ENCODE measurements around the gene CADM1. TPM values are rescaled to one million over a fixed set of nuclear protein-coding genes. Genes with fewer than 3 reads are reported as not detected.

The CADM1 gene
- total RNA-seq, 2 donors from 2014 or later, result 0.61 to 1.3 TPM

DNA sequence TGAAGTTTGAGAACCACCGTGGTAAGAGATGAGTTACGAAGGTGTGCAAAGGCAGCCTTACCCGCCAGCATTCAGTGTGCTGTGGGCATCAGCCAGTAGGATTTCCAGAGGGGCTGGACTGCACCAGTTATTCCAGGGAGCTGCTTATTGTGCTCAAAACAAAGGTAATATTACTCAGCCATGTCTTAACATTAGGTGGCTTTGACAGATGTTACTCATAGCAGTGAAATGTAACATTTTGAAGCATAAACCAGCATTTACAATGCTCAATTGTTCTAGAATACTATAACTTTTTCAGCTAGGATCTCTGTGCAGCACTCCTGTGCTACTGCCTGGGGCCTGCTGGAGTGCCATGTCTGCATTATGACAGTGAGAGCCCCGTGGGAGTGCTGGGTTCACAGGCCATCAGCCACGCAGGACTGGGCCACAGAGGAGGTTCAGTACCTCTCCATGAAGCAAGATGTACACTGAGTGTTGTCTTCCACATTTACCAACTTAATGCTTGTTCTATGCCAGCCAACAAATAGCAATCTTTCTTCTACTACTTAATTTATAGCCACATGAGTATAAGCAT, 238.1 kb downstream of the CADM1 start:
- H3K36me3 Mint-ChIP-seq (ENCODE audit: low read depth), result no peaks in the 10 kb centered on the region
- ATAC-seq (replicated peaks), result no peak
- no peaks in the 10 kb centered on the region for H3K9me3 Mint-ChIP-seq
- no peak overlapping the region for H3K27ac Mint-ChIP-seq
- no peaks in the 10 kb centered on the region for H3K4me1 Mint-ChIP-seq
- no peak overlapping the region for H3K4me3 Mint-ChIP-seq
- peaks cover 7% of the 10 kb centered on the region for H3K27me3 Mint-ChIP-seq

DNA sequence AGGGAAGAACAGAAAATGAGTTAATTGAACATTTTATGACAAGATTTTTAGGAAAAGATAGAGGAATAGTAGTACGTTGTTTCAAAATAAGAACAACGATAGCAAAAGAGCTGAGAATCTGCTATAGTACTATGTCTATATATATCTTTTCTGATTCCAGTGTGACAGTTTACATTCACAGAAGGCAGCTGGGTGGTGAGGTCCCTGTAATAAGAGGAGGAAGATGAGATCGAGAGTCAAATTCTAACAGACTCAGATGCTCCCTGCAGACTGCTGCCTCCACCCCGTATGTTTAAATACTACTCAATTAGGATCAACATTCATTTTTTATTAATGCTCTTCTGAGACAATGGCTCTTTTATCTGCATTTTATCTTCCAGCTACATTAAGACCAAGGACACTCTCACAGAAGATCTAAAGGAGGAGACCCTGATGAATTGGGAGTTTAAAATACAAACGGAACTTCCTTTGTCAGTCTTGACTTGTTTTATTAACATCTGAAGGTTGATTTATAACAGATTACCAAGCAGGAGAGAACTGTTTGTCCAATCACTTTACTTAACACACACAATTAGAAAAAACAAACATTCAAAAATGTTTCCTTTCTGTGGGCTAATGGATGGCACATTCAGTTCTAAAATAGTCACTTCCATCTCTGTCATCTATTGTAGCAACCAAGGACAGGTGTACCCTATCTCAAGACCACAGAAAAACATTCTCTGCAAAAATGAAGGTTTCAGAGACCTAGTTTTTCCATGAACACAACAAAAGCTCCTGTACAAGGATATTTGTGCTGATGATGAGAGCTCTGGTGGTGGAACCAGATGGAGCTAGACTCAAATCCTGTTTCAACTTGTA, 240.2 kb downstream of the CADM1 start:
- H3K27me3 Mint-ChIP-seq, result peaks cover 4% of the 10 kb centered on the region
- no peaks in the 10 kb centered on the region for H3K4me1 Mint-ChIP-seq
- H3K36me3 Mint-ChIP-seq (ENCODE audit: low read depth), result no peaks in the 10 kb centered on the region
- no peak for ATAC-seq (replicated peaks)
- no peak overlapping the region for H3K27ac Mint-ChIP-seq
- H3K4me3 Mint-ChIP-seq, result no peak overlapping the region
- no peaks in the 10 kb centered on the region for H3K9me3 Mint-ChIP-seq

DNA sequence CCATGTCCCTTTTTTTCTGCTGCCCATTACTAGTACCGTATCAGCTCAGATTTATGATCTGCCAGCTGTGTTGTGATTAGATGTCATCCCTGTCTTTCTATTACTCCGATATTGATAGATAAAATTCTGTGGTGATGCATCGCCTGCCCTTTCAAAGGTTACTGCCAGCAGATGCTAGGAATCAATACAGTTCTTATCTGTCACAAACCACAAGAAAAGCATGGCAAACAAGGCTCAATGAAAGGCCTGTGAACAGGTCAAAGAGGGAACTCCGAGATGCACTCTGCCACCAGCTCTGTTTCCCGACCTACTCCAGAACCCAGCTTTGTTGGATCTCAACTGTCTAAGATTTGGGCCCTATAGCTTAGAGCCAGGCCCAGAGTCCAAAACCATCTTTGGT, 246.0 kb downstream of the CADM1 start:
- Mint-ChIP-seq H3K36me3 (ENCODE audit: low read depth) (no peaks in the 10 kb centered on the region), H3K27me3 (peaks cover 3% of the 10 kb centered on the region), H3K27ac (no peak overlapping the region), H3K4me1 (no peaks in the 10 kb centered on the region), H3K4me3 (no peak overlapping the region), H3K9me3 (no peaks in the 10 kb centered on the region)
- no peak for ATAC-seq (replicated peaks)

DNA sequence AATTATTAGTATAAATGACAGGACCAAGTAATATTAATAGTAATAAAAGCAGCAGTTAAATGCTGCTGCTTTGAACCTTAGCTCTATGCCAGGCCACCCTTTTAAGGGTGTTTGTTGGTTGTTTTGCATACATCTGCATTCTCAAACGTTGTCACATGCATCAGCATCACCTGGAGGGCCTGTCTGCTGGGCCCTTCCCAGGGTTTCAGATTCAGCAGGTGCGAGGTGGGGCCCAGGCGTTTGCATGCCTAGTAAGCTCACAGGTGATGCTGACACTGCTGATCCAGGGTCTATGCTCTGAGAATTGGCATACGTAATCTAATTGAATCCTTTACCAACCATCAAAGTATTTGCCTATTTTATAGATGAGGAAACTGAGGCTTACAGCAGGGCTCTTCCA, 246.5 kb downstream of the CADM1 start:
- H3K27ac Mint-ChIP-seq, result no peak overlapping the region
- no peak overlapping the region for H3K4me3 Mint-ChIP-seq
- no peaks in the 10 kb centered on the region for H3K9me3 Mint-ChIP-seq
- H3K36me3 Mint-ChIP-seq (ENCODE audit: low read depth), result no peaks in the 10 kb centered on the region
- ATAC-seq (replicated peaks), result no peak
- no peaks in the 10 kb centered on the region for H3K4me1 Mint-ChIP-seq
- peaks cover 3% of the 10 kb centered on the region for H3K27me3 Mint-ChIP-seq

DNA sequence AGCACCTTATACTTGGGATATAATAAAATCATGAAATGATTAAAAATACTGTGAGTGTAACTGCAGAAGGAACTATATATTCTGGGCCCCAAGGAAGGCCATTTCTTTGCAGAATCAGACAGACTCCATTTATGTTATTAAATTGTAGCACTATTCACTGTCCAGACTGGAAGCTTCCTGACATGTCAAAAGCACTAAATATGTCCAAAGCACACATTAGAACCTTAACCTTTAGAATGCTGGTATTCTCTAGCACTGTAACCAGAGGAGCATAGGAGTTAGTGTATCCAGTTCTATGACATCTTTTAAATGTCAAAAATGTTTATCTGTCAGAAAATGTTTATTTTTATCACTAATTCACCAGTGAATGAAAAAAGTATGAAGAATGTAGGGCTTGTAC, 246.9 kb downstream of the CADM1 start:
- Mint-ChIP-seq H3K4me3 (no peak overlapping the region), H3K27me3 (peaks cover 4% of the 10 kb centered on the region), H3K9me3 (no peaks in the 10 kb centered on the region), H3K4me1 (no peaks in the 10 kb centered on the region), H3K36me3 (ENCODE audit: low read depth) (no peaks in the 10 kb centered on the region), H3K27ac (no peak overlapping the region)
- ATAC-seq (replicated peaks), result no peak

DNA sequence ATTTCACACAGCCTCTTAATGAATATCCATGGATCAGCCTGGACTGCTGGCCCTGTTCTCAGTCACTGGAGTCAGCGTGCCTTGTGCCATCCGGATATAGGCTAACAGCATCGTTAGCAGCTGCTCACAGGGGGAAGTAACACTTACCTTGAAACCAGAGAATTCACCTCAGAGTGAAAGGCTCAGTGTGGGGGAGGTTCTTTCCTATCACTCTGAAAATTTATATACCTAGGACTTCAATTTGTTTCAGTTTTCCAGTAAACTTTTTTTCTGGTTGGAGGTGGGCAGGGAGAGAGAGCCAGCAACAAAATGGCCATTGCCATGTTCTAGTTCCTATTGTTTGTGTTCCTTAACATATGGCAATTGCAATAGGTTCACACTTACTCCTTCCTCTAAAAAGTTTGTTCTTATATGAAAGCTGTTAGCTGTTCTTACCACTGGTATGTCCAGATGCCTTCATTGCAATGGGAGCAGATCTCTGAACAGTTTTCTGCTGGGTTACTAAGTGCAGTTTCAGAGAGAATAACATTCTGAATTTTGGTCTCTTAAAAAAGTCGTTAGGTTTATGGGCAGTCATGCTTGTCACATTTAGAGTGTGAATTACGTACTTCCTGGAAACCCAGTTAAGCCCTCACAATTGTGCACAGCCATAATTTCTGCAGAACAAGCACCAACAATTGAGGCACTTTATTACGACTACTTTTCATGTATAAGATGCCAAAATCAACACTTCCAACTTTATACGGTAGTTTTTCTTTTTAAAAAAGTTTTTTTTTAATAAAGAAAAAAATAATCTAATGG, 247.6 kb downstream of the CADM1 start:
- Mint-ChIP-seq H3K27me3 (peaks cover 4% of the 10 kb centered on the region), H3K27ac (no peak overlapping the region), H3K4me3 (no peak overlapping the region), H3K9me3 (no peaks in the 10 kb centered on the region), H3K4me1 (no peaks in the 10 kb centered on the region), H3K36me3 (ENCODE audit: low read depth) (no peaks in the 10 kb centered on the region)
- no peak for ATAC-seq (replicated peaks)

DNA sequence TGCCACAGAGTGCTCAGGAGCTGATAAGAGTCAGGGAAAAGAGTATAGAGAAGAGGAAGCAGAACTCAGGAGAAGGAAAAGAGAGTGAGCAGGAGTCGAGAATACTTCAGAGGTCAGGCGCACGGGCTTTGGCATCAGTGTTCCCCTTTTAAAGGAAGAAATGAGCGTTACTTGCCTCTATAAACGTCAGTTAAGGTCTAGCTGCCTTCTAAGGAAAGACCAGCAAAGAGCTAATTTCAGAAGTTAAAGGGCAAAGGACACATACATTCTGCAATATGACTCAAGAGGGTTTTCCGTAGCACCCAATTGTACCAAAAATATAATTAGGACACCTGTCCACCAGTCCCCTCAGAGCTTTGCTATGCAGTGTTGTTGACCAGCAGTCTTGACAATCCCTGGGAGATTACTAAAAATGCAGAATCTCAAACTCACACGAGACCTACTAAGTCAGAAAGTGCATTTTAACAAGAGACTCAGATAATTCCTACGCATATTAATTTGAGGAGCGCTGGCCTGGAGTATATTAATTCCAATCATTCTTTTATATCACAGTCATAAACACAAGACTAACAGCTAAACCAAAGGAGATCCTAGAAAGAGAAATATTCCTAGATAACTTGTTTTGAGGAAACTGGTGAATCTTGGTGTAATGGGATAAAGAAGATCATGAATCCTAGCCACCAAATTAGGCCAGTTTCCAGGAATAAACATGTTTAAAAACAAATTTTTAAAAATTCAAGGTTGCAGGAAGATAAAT, 249.0 kb downstream of the CADM1 start:
- Mint-ChIP-seq H3K36me3 (ENCODE audit: low read depth) (no peaks in the 10 kb centered on the region), H3K4me1 (no peaks in the 10 kb centered on the region), H3K27ac (no peak overlapping the region), H3K27me3 (peaks cover 4% of the 10 kb centered on the region), H3K9me3 (no peaks in the 10 kb centered on the region), H3K4me3 (no peak overlapping the region)
- ATAC-seq (replicated peaks), result no peak

DNA sequence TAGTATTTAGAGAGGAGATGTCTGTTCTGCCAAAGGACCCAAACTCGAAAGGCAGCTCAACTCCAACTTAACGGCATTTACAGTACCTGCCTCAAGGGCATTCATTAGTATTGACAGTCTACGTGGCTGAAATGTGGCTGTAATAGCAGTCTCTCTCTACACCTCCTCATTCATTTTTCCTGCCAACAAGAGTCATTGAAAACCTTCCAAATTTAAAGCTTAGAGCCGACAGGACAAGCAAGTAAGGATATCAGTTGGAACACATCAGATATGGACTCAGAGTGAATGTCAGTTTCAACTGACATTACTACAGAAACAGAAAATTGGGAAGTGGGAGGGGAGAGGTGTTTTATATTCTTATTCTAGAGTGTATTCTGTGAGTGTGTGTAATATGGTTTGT, 253.1 kb downstream of the CADM1 start:
- Mint-ChIP-seq H3K4me1 (no peaks in the 10 kb centered on the region), H3K9me3 (no peaks in the 10 kb centered on the region), H3K27ac (no peak overlapping the region), H3K36me3 (ENCODE audit: low read depth) (no peaks in the 10 kb centered on the region), H3K4me3 (no peak overlapping the region), H3K27me3 (peaks cover 4% of the 10 kb centered on the region)
- ATAC-seq (replicated peaks), result no peak

DNA sequence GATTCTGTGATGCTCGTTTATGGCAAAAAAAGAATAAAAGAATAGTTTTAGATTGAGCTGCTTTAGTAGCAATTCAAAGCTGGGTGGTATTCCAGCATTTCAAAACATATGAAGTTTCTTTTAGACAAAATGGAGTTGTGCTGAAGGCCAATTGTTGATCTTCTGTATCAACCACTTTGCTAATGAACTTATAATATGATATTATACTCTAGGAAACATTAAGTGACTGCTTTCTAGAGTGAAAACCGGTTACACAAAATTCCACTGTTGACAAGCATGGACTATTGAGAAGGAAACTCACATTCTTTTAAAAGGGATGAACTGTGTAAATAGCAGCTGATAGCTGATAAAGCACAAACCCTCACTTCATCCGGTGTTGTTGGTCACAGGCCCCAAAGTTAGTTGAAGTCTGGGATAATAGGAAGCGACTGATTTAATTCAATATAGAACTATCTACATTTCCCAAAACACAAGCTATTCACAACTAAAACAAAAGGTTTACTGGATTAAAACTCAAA, 255.1 kb downstream of the CADM1 start:
- Mint-ChIP-seq H3K27ac (no peak overlapping the region), H3K9me3 (no peaks in the 10 kb centered on the region), H3K4me1 (no peaks in the 10 kb centered on the region), H3K36me3 (ENCODE audit: low read depth) (no peaks in the 10 kb centered on the region), H3K4me3 (no peak overlapping the region), H3K27me3 (peaks cover 4% of the 10 kb centered on the region)
- no peak for ATAC-seq (replicated peaks)

DNA sequence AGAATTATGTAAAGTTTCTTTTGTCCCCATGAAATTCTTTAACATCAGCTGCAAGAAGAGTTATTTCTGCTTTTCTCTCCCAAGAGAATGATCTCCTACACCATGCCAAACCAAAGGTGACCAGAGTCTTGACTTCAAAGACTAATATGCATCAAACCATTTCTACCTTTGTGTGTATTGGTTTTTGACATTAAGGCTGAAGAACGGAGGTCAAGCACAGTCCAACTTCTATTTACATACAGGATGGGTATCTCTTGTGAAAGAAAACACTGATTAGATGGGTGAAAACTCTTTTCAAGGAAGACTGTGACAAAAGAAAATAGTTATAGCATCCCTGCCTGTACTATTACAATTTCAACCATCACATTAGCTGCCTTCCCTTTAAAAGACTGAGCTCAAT, 256.3 kb downstream of the CADM1 start:
- no peak for ATAC-seq (replicated peaks)
- H3K27ac Mint-ChIP-seq, result no peak overlapping the region
- H3K4me1 Mint-ChIP-seq, result no peaks in the 10 kb centered on the region
- no peak overlapping the region for H3K4me3 Mint-ChIP-seq
- H3K9me3 Mint-ChIP-seq, result no peaks in the 10 kb centered on the region
- peaks cover 3% of the 10 kb centered on the region for H3K27me3 Mint-ChIP-seq
- no peaks in the 10 kb centered on the region for H3K36me3 Mint-ChIP-seq (ENCODE audit: low read depth)

DNA sequence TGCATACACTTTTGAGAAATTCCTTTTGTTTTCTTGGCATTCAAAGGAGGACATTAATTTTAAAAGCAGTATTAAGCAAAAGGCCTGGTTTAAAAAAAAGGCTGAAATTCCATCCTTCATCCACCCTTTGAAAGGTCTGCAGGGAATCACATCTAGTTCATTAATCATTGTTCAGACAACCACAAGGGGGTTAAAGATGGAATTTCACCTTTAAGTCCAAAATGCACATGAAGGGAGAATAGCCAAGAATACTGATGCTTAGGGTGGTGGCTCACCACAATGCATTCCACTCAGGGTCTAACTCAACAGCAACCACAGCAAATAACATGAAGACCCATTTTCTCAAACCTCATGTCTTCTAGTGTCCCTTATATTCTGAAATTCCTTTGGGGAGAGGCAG, 256.9 kb downstream of the CADM1 start:
- Mint-ChIP-seq H3K36me3 (ENCODE audit: low read depth) (no peaks in the 10 kb centered on the region), H3K4me3 (no peak overlapping the region), H3K27ac (no peak overlapping the region), H3K4me1 (no peaks in the 10 kb centered on the region), H3K27me3 (no peaks in the 10 kb centered on the region), H3K9me3 (no peaks in the 10 kb centered on the region)
- no peak for ATAC-seq (replicated peaks)

DNA sequence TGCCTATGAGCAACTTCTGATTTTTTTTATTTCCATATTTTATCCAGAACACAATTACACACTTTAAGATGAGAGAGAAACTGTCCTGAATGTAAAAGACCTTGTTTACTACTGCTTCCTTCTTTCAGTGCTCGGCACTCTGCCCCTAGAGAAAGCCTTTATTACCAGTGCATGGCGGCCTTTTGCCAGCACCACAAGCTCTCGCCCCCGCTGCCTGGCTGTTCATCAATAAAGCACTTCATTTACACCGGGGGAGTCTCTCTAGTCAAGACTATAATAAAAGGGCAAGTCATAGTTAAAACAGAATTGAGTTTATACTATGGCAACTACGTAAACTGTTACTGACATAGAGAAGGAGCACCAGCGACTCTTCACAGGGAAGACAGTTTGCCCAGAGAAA, 259.5 kb downstream of the CADM1 start:
- Mint-ChIP-seq H3K27ac (no peak overlapping the region), H3K4me1 (no peaks in the 10 kb centered on the region), H3K4me3 (no peak overlapping the region), H3K9me3 (no peaks in the 10 kb centered on the region), H3K27me3 (peaks cover 4% of the 10 kb centered on the region), H3K36me3 (ENCODE audit: low read depth) (no peaks in the 10 kb centered on the region)
- ATAC-seq (replicated peaks), result no peak

DNA sequence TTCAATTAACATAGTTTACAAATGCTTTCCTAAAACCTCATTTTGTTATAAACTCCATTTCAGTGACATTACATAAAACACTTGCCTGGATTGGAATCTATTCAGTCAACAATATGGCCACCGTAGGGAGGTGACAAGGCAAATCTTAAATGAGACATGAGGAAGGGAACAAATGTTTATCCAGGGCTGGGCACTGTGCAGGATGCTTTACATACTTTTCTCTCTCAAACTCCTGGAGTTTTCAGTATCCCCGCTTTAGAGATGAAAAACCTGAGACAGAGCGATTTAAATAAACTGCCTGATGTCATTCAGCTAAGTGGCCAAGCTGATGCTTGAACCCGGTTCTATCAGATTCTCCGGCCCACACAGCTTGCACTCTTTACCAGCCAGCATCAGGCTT, 259.9 kb downstream of the CADM1 start:
- Mint-ChIP-seq H3K9me3 (no peaks in the 10 kb centered on the region), H3K27me3 (peaks cover 4% of the 10 kb centered on the region), H3K36me3 (ENCODE audit: low read depth) (no peaks in the 10 kb centered on the region)

DNA sequence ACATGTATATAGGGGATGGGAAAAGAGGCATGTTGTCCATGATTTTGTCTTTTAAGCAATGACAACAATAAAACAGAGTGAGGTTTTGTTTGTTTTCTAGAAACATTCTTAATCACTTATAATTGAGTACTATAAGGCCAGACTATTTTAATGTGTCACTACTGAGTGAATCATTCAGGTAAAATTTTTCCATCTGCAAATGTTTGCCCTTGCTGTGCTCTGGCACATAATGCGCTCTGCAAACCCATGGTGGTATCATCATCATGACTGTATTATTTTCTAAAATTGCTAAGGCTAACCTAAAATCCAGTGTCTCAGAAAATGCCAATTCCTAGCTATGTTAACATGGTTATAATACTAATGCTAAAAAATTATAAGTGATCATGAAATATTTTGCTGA, 261.2 kb downstream of the CADM1 start:
- no peak overlapping the region for H3K27ac Mint-ChIP-seq
- no peaks in the 10 kb centered on the region for H3K9me3 Mint-ChIP-seq
- no peaks in the 10 kb centered on the region for H3K36me3 Mint-ChIP-seq (ENCODE audit: low read depth)
- peaks cover 4% of the 10 kb centered on the region for H3K27me3 Mint-ChIP-seq
- H3K4me1 Mint-ChIP-seq, result no peaks in the 10 kb centered on the region
- no peak overlapping the region for H3K4me3 Mint-ChIP-seq
- no peak for ATAC-seq (replicated peaks)

More for the DNA sequence above, 259.9 kb downstream of the CADM1 start:
- no peaks in the 10 kb centered on the region for H3K4me1 Mint-ChIP-seq
- H3K27ac Mint-ChIP-seq, result no peak overlapping the region
- no peak for ATAC-seq (replicated peaks)
- H3K4me3 Mint-ChIP-seq, result no peak overlapping the region
